ENCODE measurements around the gene PALM3. TPM values are rescaled to one million over a fixed set of nuclear protein-coding genes. Genes with fewer than 3 reads are reported as not detected.
A peak's percentile ranks its signal among the peaks of the same experiment; 100 is the strongest.

PALM3 gene
- total RNA-seq, 2 experiments from 2014 or later, result 0.09 TPM; not detected in 1

GRCh38 chr19:14030997-14031718 lies 30.7 kb downstream of the PALM3 start:
- H3K9me2 ChIP-seq (ENCODE audit: insufficient read depth, low read length), result no peaks in the 10 kb centered on the region
- H3K9me3 ChIP-seq (ENCODE audit: low read length), result no peaks in the 10 kb centered on the region
- ChIA-PET POLR2A (interaction anchor here (0.7 to 1.4 kb wide), 5 partner anchors 10 to 149 kb away, joined by 3 to 7 read pairs (median 3); no protein-coding TSS in a partner anchor), CTCF (ENCODE audit: unreplicated experiment) (interaction anchor here (0.7 to 1.4 kb wide), 2 partner anchors 9 to 27 kb away, joined by 3 to 4 read pairs; no protein-coding TSS in a partner anchor)
- H3K79me2 ChIP-seq (ENCODE audit: insufficient read depth, low read depth, low read length), result no peaks in the 10 kb centered on the region
- peak overlapping the region; percentile 68; the same call in 1 of the 2 replicates for H2AFZ ChIP-seq (ENCODE audit: low read length)
- intact Hi-C loops (cut with micrococcal nuclease; ENCODE audit: unreplicated experiment), result loop anchor here (5.0 kb wide), 2 partner anchors 79 to 129 kb away; partner anchors contain the start of gene DCAF15
- peaks cover 14% of the 10 kb centered on the region for H3K4me1 ChIP-seq (ENCODE audit: insufficient read depth, low read length, poor library complexity, severe bottlenecking)
- H3K36me3 ChIP-seq (ENCODE audit: insufficient read depth, low read length), result no peaks in the 10 kb centered on the region
- no peak for DNase-seq (ENCODE audit: low spot score)
- no TSS peak for BruUV-seq (replicated peaks)
- H3K4me3 ChIP-seq (ENCODE audit: low read depth, low read length, poor library complexity, severe bottlenecking), result peak overlapping the region; percentile 71
- no peak for TF ChIP-seq EZH2phosphoT487 (IDR thresholded peaks at IDR 0.05; ENCODE audit: borderline replicate concordance, low read depth, low read length)
- TF ChIP-seq, protein P1, sequence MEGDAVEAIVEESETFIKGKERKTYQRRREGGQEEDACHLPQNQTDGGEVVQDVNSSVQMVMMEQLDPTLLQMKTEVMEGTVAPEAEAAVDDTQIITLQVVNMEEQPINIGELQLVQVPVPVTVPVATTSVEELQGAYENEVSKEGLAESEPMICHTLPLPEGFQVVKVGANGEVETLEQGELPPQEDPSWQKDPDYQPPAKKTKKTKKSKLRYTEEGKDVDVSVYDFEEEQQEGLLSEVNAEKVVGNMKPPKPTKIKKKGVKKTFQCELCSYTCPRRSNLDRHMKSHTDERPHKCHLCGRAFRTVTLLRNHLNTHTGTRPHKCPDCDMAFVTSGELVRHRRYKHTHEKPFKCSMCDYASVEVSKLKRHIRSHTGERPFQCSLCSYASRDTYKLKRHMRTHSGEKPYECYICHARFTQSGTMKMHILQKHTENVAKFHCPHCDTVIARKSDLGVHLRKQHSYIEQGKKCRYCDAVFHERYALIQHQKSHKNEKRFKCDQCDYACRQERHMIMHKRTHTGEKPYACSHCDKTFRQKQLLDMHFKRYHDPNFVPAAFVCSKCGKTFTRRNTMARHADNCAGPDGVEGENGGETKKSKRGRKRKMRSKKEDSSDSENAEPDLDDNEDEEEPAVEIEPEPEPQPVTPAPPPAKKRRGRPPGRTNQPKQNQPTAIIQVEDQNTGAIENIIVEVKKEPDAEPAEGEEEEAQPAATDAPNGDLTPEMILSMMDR (conservative IDR thresholded peaks at IDR 0.05; ENCODE audit: low read length), result no peak
- H3K4me2 ChIP-seq (ENCODE audit: low read length), result peak overlapping the region; percentile 75
- H3K27ac ChIP-seq (ENCODE audit: low read depth, low read length, poor library complexity, severe bottlenecking), result peak overlapping the region; percentile 45
- H4K20me1 ChIP-seq (ENCODE audit: insufficient read depth, low read length), result no peaks in the 10 kb centered on the region

GRCh38 chr19:14028901-14029300 lies 33.0 kb downstream of the PALM3 start:
- H2AFZ ChIP-seq (ENCODE audit: low read length), result no peak overlapping the region
- ChIA-PET CTCF (ENCODE audit: unreplicated experiment) (no interaction called here), POLR2A (interaction anchor here (0.7 to 0.8 kb wide), 2 partner anchors 10 to 281 kb away, joined by 3 to 4 read pairs; a partner anchor contains a TSS)
- H4K20me1 ChIP-seq (ENCODE audit: insufficient read depth, low read length), result no peaks in the 10 kb centered on the region
- BruUV-seq (replicated peaks), result no TSS peak
- no peak overlapping the region for H3K4me3 ChIP-seq (ENCODE audit: low read depth, low read length, poor library complexity, severe bottlenecking)
- no peaks in the 10 kb centered on the region for H3K9me3 ChIP-seq (ENCODE audit: low read length)
- H3K27ac ChIP-seq (ENCODE audit: low read depth, low read length, poor library complexity, severe bottlenecking), result no peak overlapping the region
- peaks cover 15% of the 10 kb centered on the region for H3K4me1 ChIP-seq (ENCODE audit: insufficient read depth, low read length, poor library complexity, severe bottlenecking)
- no peaks in the 10 kb centered on the region for H3K79me2 ChIP-seq (ENCODE audit: insufficient read depth, low read depth, low read length)
- TF ChIP-seq EZH2phosphoT487 (IDR thresholded peaks at IDR 0.05; ENCODE audit: borderline replicate concordance, low read depth, low read length), result no peak
- TF ChIP-seq, protein P1 (conservative IDR thresholded peaks at IDR 0.05; ENCODE audit: low read length), result no peak
- no peaks in the 10 kb centered on the region for H3K36me3 ChIP-seq (ENCODE audit: insufficient read depth, low read length)
- H3K4me2 ChIP-seq (ENCODE audit: low read length), result no peak overlapping the region
- H3K9me2 ChIP-seq (ENCODE audit: insufficient read depth, low read length), result no peaks in the 10 kb centered on the region
- DNase-seq (ENCODE audit: low spot score), result no peak
- intact Hi-C loops (cut with micrococcal nuclease; ENCODE audit: unreplicated experiment), result no loop called here

Measured in OCI-LY7 (cell line).